NCI-H128 (cell line): ENCODE results near the gene B3GAT2.
"Not testable (repeated sequence)": the region's sequence is repeated elsewhere in the genome, so short reads cannot be mapped to it uniquely, and the experiment has no call there.

Experiments used
- DNase-seq: peaks from one replicate; lab custom pipeline; 2025; ENCODE audit not compliant: unreplicated experiment; lab: John Stamatoyannopoulos, UW

B3GAT2 gene

DNA sequence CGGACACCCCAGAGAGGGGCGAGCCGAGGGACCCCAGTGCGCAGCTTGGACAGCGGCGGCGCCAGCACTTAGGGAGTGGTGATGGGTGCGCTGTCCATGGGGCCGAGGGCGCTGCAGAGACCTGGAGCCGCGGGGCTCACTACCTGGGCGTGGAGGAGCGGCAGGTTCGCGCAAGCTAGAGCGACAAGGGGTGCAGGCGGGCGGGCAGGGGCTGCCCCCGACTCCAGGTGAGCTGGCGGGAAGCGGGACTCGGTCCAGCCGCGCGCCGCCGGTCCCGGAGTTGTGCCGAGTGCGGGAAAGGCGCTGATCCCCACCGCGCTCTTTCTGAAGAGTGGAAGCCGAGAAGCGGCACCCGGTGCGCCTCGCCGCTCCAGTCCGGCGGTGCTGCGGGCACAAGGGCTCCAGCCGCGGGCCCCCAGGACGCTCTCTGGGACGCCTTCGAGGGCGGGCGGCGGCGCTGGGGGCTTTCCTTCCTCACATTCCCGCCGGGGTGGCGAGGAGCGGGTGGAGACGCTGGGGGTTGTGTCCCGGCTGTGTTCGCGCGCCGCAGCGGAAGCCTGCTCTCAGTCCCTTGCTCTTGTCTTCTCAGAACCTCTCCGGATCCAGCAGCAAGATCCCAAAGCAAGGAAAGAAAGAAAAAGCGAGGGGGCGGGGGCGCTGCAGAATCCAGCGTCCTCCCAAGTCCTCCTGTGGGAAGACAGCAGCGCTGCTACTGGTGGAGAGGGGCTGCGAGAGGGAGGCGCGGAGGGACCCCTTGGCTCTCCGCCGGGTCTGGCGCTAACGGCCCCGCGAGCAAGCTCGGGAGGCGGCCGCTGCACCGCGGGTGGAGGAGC, at the start of gene B3GAT2:
B3GAT2 (minus strand) TSS at position 610 of the 833 bp plus-strand sequence. CDS start 631 bp downstream, outside the sequence.
- no peak for DNase-seq

DNA sequence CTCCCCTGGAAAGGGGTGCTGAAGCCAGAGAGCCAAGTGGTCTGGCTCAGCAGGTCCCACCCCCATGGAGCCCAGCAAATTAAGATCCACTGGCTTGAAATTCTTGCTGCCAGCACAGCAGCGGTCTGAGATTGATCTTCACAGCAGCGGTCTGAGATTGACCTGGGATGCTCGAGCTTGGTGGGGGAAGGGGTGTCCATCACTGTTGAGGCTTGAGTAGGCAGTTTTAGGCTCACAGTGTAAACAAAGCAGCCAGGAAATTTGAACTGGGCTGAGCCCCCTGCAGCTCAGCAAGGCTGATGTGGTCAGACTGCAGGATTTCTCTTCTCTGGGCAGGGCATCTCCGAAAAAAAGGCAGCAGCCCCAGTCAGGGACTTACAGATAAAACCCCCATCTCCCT, 41.3 kb upstream of the B3GAT2 start:
- no peak for DNase-seq

DNA sequence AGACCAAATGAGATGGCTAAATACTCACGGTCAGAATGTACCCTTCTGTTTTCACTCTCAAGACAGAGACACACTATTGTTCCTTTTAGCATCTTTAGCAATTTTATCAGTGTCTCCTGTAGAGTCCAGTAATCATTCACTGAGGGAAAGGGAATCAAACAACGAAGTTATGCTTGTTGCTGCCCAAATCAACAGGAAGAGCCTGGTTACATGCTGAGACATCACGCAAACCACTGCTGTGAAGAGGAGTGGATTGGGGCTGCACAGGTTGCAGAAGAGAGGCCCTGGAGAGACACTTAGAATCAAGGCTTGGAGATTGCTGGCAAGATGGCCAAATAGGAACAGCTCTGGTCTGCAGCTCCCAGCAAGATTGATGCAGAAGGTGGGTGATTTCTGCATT, 40.5 kb upstream of the B3GAT2 start:
- no peak for DNase-seq

DNA sequence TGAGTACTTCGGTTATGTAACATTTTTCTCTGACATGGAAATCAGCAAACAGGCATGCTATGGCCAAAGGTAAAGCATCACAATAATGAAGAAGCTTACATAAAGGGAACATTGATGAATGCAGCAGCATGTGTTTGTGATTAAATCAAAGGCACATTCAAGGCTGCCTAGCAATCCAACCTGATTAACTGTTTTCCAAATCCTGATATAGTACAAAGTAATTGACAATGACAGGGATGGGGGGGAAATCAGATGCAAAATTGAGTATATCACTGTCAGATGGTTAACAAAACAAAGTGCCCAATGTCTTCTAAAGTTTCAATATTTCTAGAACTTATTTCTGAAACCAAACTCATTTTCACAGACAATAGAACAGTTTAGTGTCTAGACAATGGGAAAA, 39.2 kb upstream of the B3GAT2 start:
- DNase-seq = no peak

GRCh38 chr6:70995411-70995810, 38.6 kb upstream of the B3GAT2 start:
- no peak for DNase-seq

GRCh38 chr6:70991253-70991652, 34.4 kb upstream of the B3GAT2 start:
- no peak for DNase-seq

- no peak for DNase-seq
These were observed 28.3 kb upstream of the B3GAT2 start for GRCh38 chr6:70985156-70985555.

DNA sequence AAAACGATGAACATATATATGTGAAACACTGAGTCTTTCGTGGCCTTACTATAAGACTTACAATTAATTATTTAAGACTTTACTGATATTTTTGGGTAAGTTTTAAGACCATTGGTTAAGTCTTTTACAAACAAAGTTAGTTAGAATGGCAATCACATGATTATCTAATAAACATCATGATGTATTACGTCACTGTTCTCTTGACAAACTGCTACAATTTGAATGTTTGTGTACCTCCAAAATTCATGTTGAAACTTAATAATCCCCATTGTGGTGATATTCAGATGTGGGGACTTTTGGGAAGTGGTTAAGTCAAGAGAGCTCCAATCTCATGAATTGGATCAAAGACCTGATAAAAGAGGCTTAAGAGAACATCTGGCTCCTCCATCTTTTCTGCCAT, 25.9 kb upstream of the B3GAT2 start:
- DNase-seq = no peak

- no peak for DNase-seq
These were observed 23.9 kb upstream of the B3GAT2 start for GRCh38 chr6:70980727-70981126.

- DNase-seq = no peak
These were observed 16.7 kb upstream of the B3GAT2 start for GRCh38 chr6:70973604-70974003.

- no peak for DNase-seq
These were observed 10.2 kb upstream of the B3GAT2 start for GRCh38 chr6:70967049-70967448.

DNA sequence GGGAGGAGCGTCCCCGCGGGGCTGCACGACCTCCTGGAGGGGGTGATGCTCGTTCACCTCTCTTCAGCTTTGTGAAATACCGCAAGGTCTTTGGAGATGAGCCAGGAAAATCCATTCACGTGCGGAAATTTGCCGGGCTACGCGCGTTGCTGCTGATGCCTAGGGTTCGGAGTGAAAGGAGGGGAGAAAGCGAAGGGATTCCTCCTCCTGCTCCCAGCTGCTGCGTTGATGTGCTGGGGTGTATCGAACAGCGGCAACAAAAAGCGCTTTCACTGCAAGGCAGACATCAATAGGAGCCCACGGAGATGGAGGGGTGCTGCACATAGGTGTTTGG, 391 bp upstream of the B3GAT2 start:
- no peak for DNase-seq

- DNase-seq = no peak
These were observed 739 bp downstream of the B3GAT2 start for GRCh38 chr6:70956191-70956450.

- peak; percentile 52 for DNase-seq
These were observed 1.2 kb downstream of the B3GAT2 start for GRCh38 chr6:70955441-70956190.

DNA sequence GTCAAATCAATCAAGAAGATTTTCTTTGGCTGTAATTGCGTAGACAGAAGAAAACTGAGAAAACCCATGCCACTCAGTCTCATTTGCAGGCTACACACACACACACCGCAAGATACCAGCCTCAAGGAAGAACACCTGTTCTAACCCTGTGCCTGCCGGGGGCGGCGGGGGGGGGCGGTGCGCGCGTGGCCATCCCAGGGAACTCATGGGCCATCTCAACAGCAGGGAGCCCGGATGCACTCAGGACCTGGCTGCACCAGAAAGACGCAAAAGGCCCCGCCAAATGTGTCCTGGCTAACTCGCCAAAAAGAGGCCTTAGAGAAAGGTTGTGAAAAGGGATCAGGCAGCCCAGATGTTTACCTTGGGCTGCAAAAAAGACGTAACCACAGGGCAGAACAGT, 2.1 kb downstream of the B3GAT2 start:
- DNase-seq = no peak

GRCh38 chr6:70954176-70954575, 2.7 kb downstream of the B3GAT2 start:
- DNase-seq = no peak

GRCh38 chr6:70952608-70953165, 4.2 kb downstream of the B3GAT2 start:
- no peak for DNase-seq

DNA sequence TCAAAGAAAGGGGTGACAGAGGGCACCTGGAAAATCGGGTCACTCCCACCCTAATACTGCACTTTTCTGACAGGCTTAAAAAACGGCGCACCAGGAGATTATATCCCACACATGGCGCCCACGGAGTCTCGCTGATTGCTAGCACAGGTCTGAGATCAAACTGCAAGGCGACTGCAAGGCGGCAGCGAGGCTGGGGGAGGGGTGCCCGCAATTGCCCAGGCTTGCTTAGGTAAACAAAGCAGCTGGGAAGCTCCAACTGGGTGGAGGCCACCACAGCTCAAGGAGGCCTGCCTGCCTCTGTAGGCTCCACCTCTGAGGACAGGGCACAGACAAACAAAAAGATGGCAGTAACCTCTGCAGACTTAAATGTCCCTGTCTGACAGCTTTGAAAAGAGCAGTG, 12.5 kb downstream of the B3GAT2 start:
- DNase-seq = not testable (repeated sequence)

- DNase-seq = no peak
These were observed 23.0 kb downstream of the B3GAT2 start for GRCh38 chr6:70933853-70934252.

GRCh38 chr6:70905742-70906141, 51.1 kb downstream of the B3GAT2 start:
- no peak for DNase-seq

- DNase-seq = no peak
These were observed 53.0 kb downstream of the B3GAT2 start for GRCh38 chr6:70903665-70904452.

DNA sequence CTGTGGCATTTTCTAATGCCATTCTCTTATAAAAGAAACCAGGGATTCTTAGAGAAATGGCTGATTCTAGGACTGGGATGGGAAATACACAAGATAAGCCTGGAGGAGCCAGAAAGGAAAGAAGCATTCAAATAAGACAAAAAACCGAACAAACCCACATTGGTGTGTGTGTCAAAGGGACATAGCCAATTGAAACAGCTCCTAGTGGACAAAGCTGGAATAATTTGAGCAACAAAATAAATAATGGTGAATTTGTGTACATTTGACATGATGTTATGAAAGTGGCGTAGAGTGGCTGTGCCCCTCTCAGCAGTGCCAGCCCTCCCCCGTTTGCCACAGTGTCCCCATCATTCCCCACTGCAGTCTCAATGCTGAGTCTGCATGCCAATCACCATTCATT, 55.5 kb downstream of the B3GAT2 start:
- no peak for DNase-seq
